Testis (tissue), 2 donors: Measurements from ENCODE around the gene SH2D6.

ENCODE experiments used
- POLR2A ChIP-seq: fragments of 450-650 bp; IDR thresholded peaks from one replicate; pipeline ENCODE4 v1.6.1; 2017; ENCODE audit warnings: antibody characterized with exemption, mild to moderate bottlenecking, moderate library complexity
- TF ChIP-seq, protein P1 (sequence below), 3 experiments: fragments of 450-650 bp in 2 of 3; fragments of 200-600 bp in 1 of 3; sonication (generic) in 1 of 3; IDR thresholded peaks; one replicate each; pipeline ENCODE4 v1.5.1; 2016 to 2019; ENCODE audit warnings: antibody characterized with exemption in 3 of 3, mild to moderate bottlenecking in 2 of 3, moderate library complexity in 1 of 3

DNA sequence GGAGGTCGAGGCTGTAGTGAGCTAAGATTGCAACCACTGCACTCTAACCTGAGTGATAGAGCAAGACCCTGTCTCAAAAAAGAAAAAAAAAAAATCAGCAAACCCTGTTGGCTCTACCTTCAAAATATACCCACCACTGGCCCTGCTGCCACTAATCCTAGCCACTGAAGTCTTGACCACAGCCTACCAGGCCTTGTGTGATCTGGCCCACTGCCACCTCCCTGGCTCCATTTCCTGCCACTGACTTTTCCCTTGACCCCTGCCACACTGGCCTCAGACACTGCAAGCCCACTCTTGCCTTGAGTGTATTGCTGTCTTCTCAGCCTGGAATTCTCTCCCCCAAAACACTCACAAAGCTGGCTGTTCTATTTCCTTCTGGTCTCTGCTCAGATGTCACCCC lies 33.7 kb downstream of the SH2D6 start:
- TF ChIP-seq, protein P1, sequence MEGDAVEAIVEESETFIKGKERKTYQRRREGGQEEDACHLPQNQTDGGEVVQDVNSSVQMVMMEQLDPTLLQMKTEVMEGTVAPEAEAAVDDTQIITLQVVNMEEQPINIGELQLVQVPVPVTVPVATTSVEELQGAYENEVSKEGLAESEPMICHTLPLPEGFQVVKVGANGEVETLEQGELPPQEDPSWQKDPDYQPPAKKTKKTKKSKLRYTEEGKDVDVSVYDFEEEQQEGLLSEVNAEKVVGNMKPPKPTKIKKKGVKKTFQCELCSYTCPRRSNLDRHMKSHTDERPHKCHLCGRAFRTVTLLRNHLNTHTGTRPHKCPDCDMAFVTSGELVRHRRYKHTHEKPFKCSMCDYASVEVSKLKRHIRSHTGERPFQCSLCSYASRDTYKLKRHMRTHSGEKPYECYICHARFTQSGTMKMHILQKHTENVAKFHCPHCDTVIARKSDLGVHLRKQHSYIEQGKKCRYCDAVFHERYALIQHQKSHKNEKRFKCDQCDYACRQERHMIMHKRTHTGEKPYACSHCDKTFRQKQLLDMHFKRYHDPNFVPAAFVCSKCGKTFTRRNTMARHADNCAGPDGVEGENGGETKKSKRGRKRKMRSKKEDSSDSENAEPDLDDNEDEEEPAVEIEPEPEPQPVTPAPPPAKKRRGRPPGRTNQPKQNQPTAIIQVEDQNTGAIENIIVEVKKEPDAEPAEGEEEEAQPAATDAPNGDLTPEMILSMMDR (IDR thresholded peaks at IDR 0.05), result no peak
- TF ChIP-seq POLR2A, result no peak
